HCT116 (cell line): Measurements from ENCODE around the gene NCMAP. TPM values are rescaled to one million over a fixed set of nuclear protein-coding genes. Genes with fewer than 3 reads are reported as not detected.

Source experiments
- ATAC-seq: fragments of 200-7000 bp; cut with Tn5 transposase; 2 replicates; pipeline ENCODE4 v1.9.1; 2020; ENCODE audit warnings: mild to moderate bottlenecking, moderate library complexity
- BruUV-seq: library from RNA; stranded (reverse); fragments of 400-500 nt; replicated peaks from 2 replicates; lab custom pipeline; 2021; lab: Mats Ljungman, UMichigan
- CTCF ChIA-PET: fragments of 300-600 bp; sonication (Branson Sonifier 250); formaldehyde crosslinking; loops from one replicate; lab custom pipeline; 2021; ENCODE audit warnings: antibody characterized with exemption; lab: Charles Lee
- POLR2A ChIA-PET: fragments of 300-600, 350-600 bp; sonication (Branson Sonifier 250); formaldehyde crosslinking; loops from one replicate; lab custom pipeline; 2021; ENCODE audit warnings: antibody characterized with exemption; lab: Charles Lee
- RAD21 ChIA-PET, 2 experiments: fragments of 300-600 bp; sonication (Branson Sonifier 250); formaldehyde crosslinking; loops; one replicate each; lab custom pipeline; 2023; ENCODE audit warnings: low total read pairs in 2 of 2; ENCODE audit not compliant: uncharacterized antibody in 2 of 2, unreplicated experiment in 2 of 2, low non-redundant PET in 1 of 2; lab: Charles Lee
- DNase-seq: peaks from one replicate; pipeline ENCODE4 v3.0.0-alpha.2; 2010; ENCODE audit warnings: low read depth, low spot score
- H2AFZ ChIP-seq: fragments of 200-600 bp; shearing (Covaris generic), sonication (generic); 2 replicates; pipeline ENCODE4 v1.6.1; 2017; ENCODE audit warnings: low read depth, mixed run types, mixed read lengths, antibody characterized with exemption, low read length; ENCODE audit not compliant: poor library complexity, severe bottlenecking
- H3K27ac ChIP-seq: 2 replicates; pipeline ENCODE4 v1.5.1; 2012; ENCODE audit warnings: low read depth, low read length
- H3K27me3 ChIP-seq: fragments of 200-600 bp; sonication (generic); 2 replicates; pipeline ENCODE4 v1.6.1; 2016; ENCODE audit warnings: mixed run types, low read length, mixed read lengths; ENCODE audit not compliant: insufficient read depth
- H3K36me3 ChIP-seq, 2 experiments: fragments of 200-500 bp in 1 of 2; fragments of 200-600 bp in 1 of 2; sonication (Bioruptor generic) in 1 of 2; sonication (generic) in 1 of 2; 2 replicates each; pipeline versions ENCODE4 v1.5.1 to v1.6.1; 2014 to 2016; ENCODE audit warnings: low read length in 2 of 2, inconsistent platforms in 1 of 2, mixed read lengths in 1 of 2, mixed run types in 1 of 2; ENCODE audit not compliant: insufficient read depth in 2 of 2, control insufficient read depth in 1 of 2
- H3K4me1 ChIP-seq, 2 experiments: fragments of 200-600 bp in 1 of 2; sonication (generic) in 1 of 2; 2 replicates each; pipeline versions ENCODE4 v1.5.1 to v1.6.1; 2012 to 2017; ENCODE audit warnings: low read length in 2 of 2, inconsistent platforms in 1 of 2, mild to moderate bottlenecking in 1 of 2, mixed read lengths in 1 of 2, mixed run types in 1 of 2, moderate library complexity in 1 of 2; ENCODE audit not compliant: insufficient read depth in 2 of 2, control insufficient read depth in 1 of 2
- H3K4me2 ChIP-seq: fragments of 200-600 bp; sonication (generic); 2 replicates; pipeline ENCODE4 v1.6.1; 2017; ENCODE audit warnings: mixed run types, low read length, mixed read lengths
- H3K4me3 ChIP-seq, 2 experiments: fragments of 200-600 bp in 1 of 2; sonication (generic) in 1 of 2; replicated peaks in 1 of 2; 2 replicates each; pipeline ENCODE4 v1.5.1; 2011 to 2016; ENCODE audit warnings: low read length in 2 of 2, control low read depth in 1 of 2, low read depth in 1 of 2, mild to moderate bottlenecking in 1 of 2, mixed read lengths in 1 of 2, mixed run types in 1 of 2
- H3K79me2 ChIP-seq: fragments of 200-600 bp; sonication (generic); 2 replicates; pipeline ENCODE4 v1.6.1; 2017; ENCODE audit warnings: mild to moderate bottlenecking, mixed run types, low read length, moderate library complexity, mixed read lengths; ENCODE audit not compliant: insufficient read depth
- H3K9ac ChIP-seq: fragments of 200-600 bp; sonication (generic); 2 replicates; pipeline ENCODE4 v1.6.1; 2016; ENCODE audit warnings: low read length, mixed read lengths
- H3K9me2 ChIP-seq: fragments of 200-600 bp; sonication (generic), shearing (Covaris generic); 2 replicates; pipeline ENCODE4 v1.6.1; 2017; ENCODE audit warnings: mixed run types, mild to moderate bottlenecking, moderate library complexity; ENCODE audit not compliant: insufficient read depth
- H3K9me3 ChIP-seq, 2 experiments: fragments of 200-500 bp in 1 of 2; fragments of 200-600 bp in 1 of 2; sonication (Bioruptor generic) in 1 of 2; sonication (generic) in 1 of 2; 2 replicates each; pipeline ENCODE4 v1.6.1; 2014 to 2017; ENCODE audit warnings: low read length in 2 of 2, mixed read lengths in 2 of 2, inconsistent platforms in 1 of 2, low read depth in 1 of 2, mild to moderate bottlenecking in 1 of 2, mixed run types in 1 of 2, moderate library complexity in 1 of 2; ENCODE audit not compliant: control insufficient read depth in 1 of 2, insufficient read depth in 1 of 2
- H4K20me1 ChIP-seq: fragments of 200-600 bp; sonication (generic), shearing (Covaris generic); 2 replicates; pipeline ENCODE4 v1.6.1; 2017; ENCODE audit warnings: mixed run types, mild to moderate bottlenecking, moderate library complexity; ENCODE audit not compliant: insufficient read depth
- CEBPB ChIP-seq: IDR thresholded peaks from 2 replicates; pipeline ENCODE4 v1.6.1; 2012; ENCODE audit warnings: low read depth
- CTCF ChIP-seq, 3 experiments: fragments of 200-600 bp in 1 of 3; sonication (generic) in 1 of 3; IDR thresholded peaks in 2 of 3; conservative IDR thresholded peaks in 1 of 3; 2 replicates each; pipeline ENCODE4 v1.5.1; 2012 to 2017; ENCODE audit warnings: low read depth in 2 of 3, low read length in 2 of 3, antibody characterized with exemption in 1 of 3, borderline replicate concordance in 1 of 3, control low read depth in 1 of 3, mild to moderate bottlenecking in 1 of 3, mixed read lengths in 1 of 3, mixed run types in 1 of 3, moderate library complexity in 1 of 3; ENCODE audit not compliant: insufficient read depth in 1 of 3
- ELF1 ChIP-seq: IDR thresholded peaks from 2 replicates; pipeline ENCODE4 v1.6.1; 2012; ENCODE audit warnings: low read depth, borderline replicate concordance
- EZH2phosphoT487 ChIP-seq: fragments of 200-600 bp; IDR thresholded peaks from 2 replicates; pipeline ENCODE4 v1.6.1; 2018; ENCODE audit warnings: antibody characterized with exemption, borderline replicate concordance
- FOSL1 ChIP-seq: IDR thresholded peaks from 2 replicates; pipeline ENCODE4 v1.6.1; 2012; ENCODE audit warnings: low read depth
- MAX ChIP-seq: IDR thresholded peaks from 2 replicates; pipeline ENCODE4 v1.6.1; 2012
- RAD21 ChIP-seq: IDR thresholded peaks from 2 replicates; pipeline ENCODE4 v1.6.1; 2012; ENCODE audit warnings: low read depth, mild to moderate bottlenecking
- SP1 ChIP-seq: IDR thresholded peaks from 2 replicates; pipeline ENCODE4 v1.6.1; 2012; ENCODE audit warnings: low read depth
- SRF ChIP-seq: IDR thresholded peaks from 2 replicates; pipeline ENCODE4 v1.6.1; 2012; ENCODE audit warnings: low read depth
- YY1 ChIP-seq: IDR thresholded peaks from 2 replicates; pipeline ENCODE4 v1.6.1; 2011; ENCODE audit warnings: low read length, low read depth, moderate library complexity, mild to moderate bottlenecking; ENCODE audit not compliant: insufficient replicate concordance; ENCODE audit errors: extremely low read depth
- ZFX ChIP-seq: fragments of 450-650 bp; IDR thresholded peaks from 2 replicates; pipeline ENCODE4 v1.6.1; 2017
- intact Hi-C: fragments of 100-400 bp; cut with micrococcal nuclease; formaldehyde crosslinking; loops from 2 replicates; pipeline ENCODE4 v1.10.0; 2022
- total RNA-seq: library from RNA; stranded (reverse); gene quantifications from one replicate; pipeline ENCODE4 v1.2.1, GENCODE V29; 2021; ENCODE audit not compliant: unreplicated experiment

NCMAP gene
- total RNA-seq, 1 experiment from 2014 or later, result 0.84 TPM

- ATAC-seq, result no peak
- Histone ChIP-seq H2AFZ (no peak overlapping the region), H3K36me3 (no peaks in the 10 kb centered on the region), H3K4me3 (no peak overlapping the region), H3K27ac (no peak overlapping the region), H3K27me3 (no peaks in the 10 kb centered on the region), H3K79me2 (peaks cover 10% of the 10 kb centered on the region), H4K20me1 (peaks cover under 1% of the 10 kb centered on the region; the same call in 1 of the 2 replicates), H3K9me2 (no peaks in the 10 kb centered on the region), H3K9ac (no peak overlapping the region), H3K4me2 (no peak overlapping the region), H3K9me3 (no peaks in the 10 kb centered on the region)
- intact Hi-C loops, result no loop called here
- ChIA-PET RAD21 (interaction anchor here in 1 of 2 experiments (0.6 kb wide), 1 partner anchor 94 kb away, joined by 3 read pairs; no protein-coding TSS in a partner anchor), CTCF (interaction anchor here (0.7 to 1.8 kb wide), 3 partner anchors 98 to 193 kb away, joined by 3 to 5 read pairs (median 3); no protein-coding TSS in a partner anchor), POLR2A (no interaction called here)
- no peak for DNase-seq
- no TSS peak for BruUV-seq
- TF ChIP-seq ELF1 (no peak), SRF (no peak), RAD21 (no peak), SP1 (no peak), ZFX (no peak), CEBPB (no peak), FOSL1 (no peak), EZH2phosphoT487 (no peak), CTCF (IDR thresholded peaks at IDR 0.05 in 2 of 3, conservative IDR thresholded peaks at IDR 0.05 in 1 of 3; ENCODE audit: borderline replicate concordance in 1 of 3, insufficient read depth in 1 of 3, low read depth in 2 of 3, low read length in 2 of 3) (no peak)
- TF ChIP-seq, all 23 proteins: peak for 0
- peaks cover 16 to 18% of the 10 kb centered on the region in 2 experiments; a peak in 3 of 4 replicates for H3K4me1 ChIP-seq
Measured at GRCh38 chr1:24639094-24639493, 83.2 kb downstream of the NCMAP start.

GRCh38 chr1:24639881-24640280 is 84.0 kb downstream of the NCMAP start:
- H3K36me3 ChIP-seq, result no peaks in the 10 kb centered on the region
- CTCF ChIA-PET, result no interaction called here
- H3K27ac ChIP-seq, result no peak overlapping the region
- no peak overlapping the region for H3K9ac ChIP-seq
- RAD21 ChIA-PET, result no interaction called here
- no peaks in the 10 kb centered on the region for H3K27me3 ChIP-seq
- H3K9me2 ChIP-seq, result no peaks in the 10 kb centered on the region
- ATAC-seq (no peak), DNase-seq (no peak)
- H3K9me3 ChIP-seq, result no peaks in the 10 kb centered on the region
- TF ChIP-seq YY1 (no peak), MAX (no peak)
- H3K79me2 ChIP-seq, result peaks cover 18% of the 10 kb centered on the region
- H3K4me1 ChIP-seq, result peaks cover 21 to 25% of the 10 kb centered on the region in 2 experiments; a peak in 3 of 4 replicates
- intact Hi-C loops, result no loop called here
- POLR2A ChIA-PET, result interaction anchor here (0.7 kb wide), 1 partner anchor 449 kb away, joined by 5 read pairs; no protein-coding TSS in a partner anchor
- no TSS peak for BruUV-seq
- H4K20me1 ChIP-seq, result peaks cover 8% of the 10 kb centered on the region; the same call in 1 of the 2 replicates
- H3K4me2 ChIP-seq, result no peak overlapping the region
- no peak overlapping the region for H2AFZ ChIP-seq
- no peak overlapping the region for H3K4me3 ChIP-seq
